ENCODE results near the gene LY86.

LY86 gene

GRCh38 chr6:6624269-6624990 is 35.9 kb downstream of the LY86 start:
- DNase-seq = no peak

GRCh38 chr6:6626187-6626586 is 37.7 kb downstream of the LY86 start:
- DNase-seq = no peak

- DNase-seq = no peak
Observed at GRCh38 chr6:6629402-6629801, 40.9 kb downstream of the LY86 start.

- no peak for DNase-seq
Observed at GRCh38 chr6:6631053-6631452, 42.5 kb downstream of the LY86 start.

- peak; percentile 53 for DNase-seq
Observed at GRCh38 chr6:6631534-6632276, 43.2 kb downstream of the LY86 start.

GRCh38 chr6:6633898-6634734 is 45.6 kb downstream of the LY86 start:
- no peak for DNase-seq

GRCh38 chr6:6634735-6635075 is 46.2 kb downstream of the LY86 start:
- DNase-seq = no peak

- DNase-seq = no peak
Observed at GRCh38 chr6:6635291-6635690, 46.8 kb downstream of the LY86 start.

GRCh38 chr6:6635869-6636268 is 47.3 kb downstream of the LY86 start:
- no peak for DNase-seq

- DNase-seq = no peak
Observed at GRCh38 chr6:6639572-6639971, 51.1 kb downstream of the LY86 start.

GRCh38 chr6:6640926-6641325 is 52.4 kb downstream of the LY86 start:
- DNase-seq = no peak

GRCh38 chr6:6643398-6643797 is 54.9 kb downstream of the LY86 start:
- DNase-seq = no peak

- DNase-seq = no peak
Observed at GRCh38 chr6:6645261-6645917, 56.9 kb downstream of the LY86 start.

- DNase-seq = no peak
Observed at GRCh38 chr6:6646384-6646783, 57.9 kb downstream of the LY86 start.

GRCh38 chr6:6646859-6647258 is 58.3 kb downstream of the LY86 start:
- DNase-seq = no peak

- DNase-seq = no peak
Observed at GRCh38 chr6:6648692-6649343, 60.3 kb downstream of the LY86 start.

GRCh38 chr6:6649824-6650349 is 61.4 kb downstream of the LY86 start:
- no peak for DNase-seq

GRCh38 chr6:6650839-6651238 is 62.3 kb downstream of the LY86 start:
- no peak for DNase-seq

- DNase-seq = no peak
Observed at GRCh38 chr6:6651335-6651734, 62.8 kb downstream of the LY86 start.

GRCh38 chr6:6652932-6653331 is 64.4 kb downstream of the LY86 start:
- no peak for DNase-seq

GRCh38 chr6:6654599-6655575 is 66.4 kb downstream of the LY86 start:
- DNase-seq = peak; percentile 86

Data from hematopoietic multipotent progenitor cell treated with erythropoietin and hydrocortisone succinate and interleukin-3 and kit ligand, for 4 days (in vitro differentiated cells).